IMR-90 (cell line): ENCODE results near the gene SLC2A13.
"Not testable (repeated sequence)": the region's sequence is repeated elsewhere in the genome, so short reads cannot be mapped to it uniquely, and the experiment has no call there.

Source experiments
- MXI1 ChIP-seq: IDR thresholded peaks from 2 replicates; pipeline ENCODE4 v1.6.1; 2012; ENCODE audit warnings: low read depth, mild to moderate bottlenecking, low read length, moderate library complexity, borderline replicate concordance
- POLR2A ChIP-seq: IDR thresholded peaks from 2 replicates; pipeline ENCODE4 v1.6.1; 2012; ENCODE audit warnings: mild to moderate bottlenecking, low read depth, low read length
- TF ChIP-seq, protein P1 (sequence below): conservative IDR thresholded peaks from 2 replicates; pipeline ENCODE4 v1.5.1; 2012; ENCODE audit warnings: mild to moderate bottlenecking, low read depth, low read length, improper control_type of control experiment

DNA sequence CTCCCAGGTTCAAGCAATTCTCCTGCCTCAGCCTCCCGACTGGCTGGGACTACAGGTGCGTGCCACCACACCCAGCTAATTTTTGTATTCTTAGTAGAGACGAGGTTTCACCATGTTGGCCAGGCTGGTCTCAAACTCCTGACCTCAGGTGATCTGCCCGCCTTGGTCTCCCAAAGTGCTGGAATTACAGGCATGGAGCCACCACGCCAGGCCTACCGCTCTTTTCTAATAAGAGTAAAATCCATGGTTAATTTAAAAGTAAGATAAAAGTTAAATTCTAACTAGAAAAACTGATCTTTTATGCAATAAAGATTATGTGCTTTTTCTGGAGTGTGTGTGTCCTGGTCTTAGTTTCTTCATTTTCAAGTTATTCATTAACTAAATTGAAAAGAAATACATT, 212.5 kb downstream of the SLC2A13 start:
- TF ChIP-seq, protein P1, sequence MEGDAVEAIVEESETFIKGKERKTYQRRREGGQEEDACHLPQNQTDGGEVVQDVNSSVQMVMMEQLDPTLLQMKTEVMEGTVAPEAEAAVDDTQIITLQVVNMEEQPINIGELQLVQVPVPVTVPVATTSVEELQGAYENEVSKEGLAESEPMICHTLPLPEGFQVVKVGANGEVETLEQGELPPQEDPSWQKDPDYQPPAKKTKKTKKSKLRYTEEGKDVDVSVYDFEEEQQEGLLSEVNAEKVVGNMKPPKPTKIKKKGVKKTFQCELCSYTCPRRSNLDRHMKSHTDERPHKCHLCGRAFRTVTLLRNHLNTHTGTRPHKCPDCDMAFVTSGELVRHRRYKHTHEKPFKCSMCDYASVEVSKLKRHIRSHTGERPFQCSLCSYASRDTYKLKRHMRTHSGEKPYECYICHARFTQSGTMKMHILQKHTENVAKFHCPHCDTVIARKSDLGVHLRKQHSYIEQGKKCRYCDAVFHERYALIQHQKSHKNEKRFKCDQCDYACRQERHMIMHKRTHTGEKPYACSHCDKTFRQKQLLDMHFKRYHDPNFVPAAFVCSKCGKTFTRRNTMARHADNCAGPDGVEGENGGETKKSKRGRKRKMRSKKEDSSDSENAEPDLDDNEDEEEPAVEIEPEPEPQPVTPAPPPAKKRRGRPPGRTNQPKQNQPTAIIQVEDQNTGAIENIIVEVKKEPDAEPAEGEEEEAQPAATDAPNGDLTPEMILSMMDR, result not testable (repeated sequence)
- not testable (repeated sequence) for TF ChIP-seq POLR2A, MXI1
